Hepatocyte (in vitro differentiated cells): ENCODE results near the gene PTPN18.

Source experiments
- EZH2 ChIP-seq: fragments of 200-600 bp; sonication (generic); IDR thresholded peaks from 2 replicates; pipeline ENCODE4 v1.6.1; 2016; ENCODE audit warnings: antibody characterized with exemption, mild to moderate bottlenecking, borderline replicate concordance
- TF ChIP-seq, protein P1 (sequence below): fragments of 200-600 bp; sonication (generic); IDR thresholded peaks from 2 replicates; pipeline ENCODE4 v1.5.1; 2016; ENCODE audit warnings: antibody characterized with exemption, mild to moderate bottlenecking; ENCODE audit not compliant: poor library complexity

DNA sequence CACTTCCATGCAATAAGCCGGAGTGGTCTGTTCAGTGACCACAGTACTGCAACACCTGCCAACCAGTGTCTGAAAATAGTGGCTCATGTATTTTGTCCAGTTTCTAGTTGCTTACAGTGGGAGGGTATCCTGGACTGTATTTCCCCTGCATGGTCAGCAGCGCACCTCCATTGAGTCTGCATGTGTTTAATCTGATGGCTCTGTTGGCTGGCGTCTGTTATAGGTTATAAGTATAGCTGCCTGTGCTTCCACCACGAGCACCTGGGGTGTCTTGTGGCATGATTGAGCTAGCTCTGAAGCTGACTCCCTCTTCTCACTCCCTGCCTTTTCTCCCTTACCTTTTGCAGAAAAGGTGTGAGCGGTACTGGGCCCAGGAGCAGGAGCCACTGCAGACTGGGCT lies 12.9 kb downstream of the PTPN18 start:
- TF ChIP-seq EZH2: no peak
- TF ChIP-seq, protein P1, sequence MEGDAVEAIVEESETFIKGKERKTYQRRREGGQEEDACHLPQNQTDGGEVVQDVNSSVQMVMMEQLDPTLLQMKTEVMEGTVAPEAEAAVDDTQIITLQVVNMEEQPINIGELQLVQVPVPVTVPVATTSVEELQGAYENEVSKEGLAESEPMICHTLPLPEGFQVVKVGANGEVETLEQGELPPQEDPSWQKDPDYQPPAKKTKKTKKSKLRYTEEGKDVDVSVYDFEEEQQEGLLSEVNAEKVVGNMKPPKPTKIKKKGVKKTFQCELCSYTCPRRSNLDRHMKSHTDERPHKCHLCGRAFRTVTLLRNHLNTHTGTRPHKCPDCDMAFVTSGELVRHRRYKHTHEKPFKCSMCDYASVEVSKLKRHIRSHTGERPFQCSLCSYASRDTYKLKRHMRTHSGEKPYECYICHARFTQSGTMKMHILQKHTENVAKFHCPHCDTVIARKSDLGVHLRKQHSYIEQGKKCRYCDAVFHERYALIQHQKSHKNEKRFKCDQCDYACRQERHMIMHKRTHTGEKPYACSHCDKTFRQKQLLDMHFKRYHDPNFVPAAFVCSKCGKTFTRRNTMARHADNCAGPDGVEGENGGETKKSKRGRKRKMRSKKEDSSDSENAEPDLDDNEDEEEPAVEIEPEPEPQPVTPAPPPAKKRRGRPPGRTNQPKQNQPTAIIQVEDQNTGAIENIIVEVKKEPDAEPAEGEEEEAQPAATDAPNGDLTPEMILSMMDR: no peak
